ENCODE results near the gene GRB10.

Gene GRB10

DNA sequence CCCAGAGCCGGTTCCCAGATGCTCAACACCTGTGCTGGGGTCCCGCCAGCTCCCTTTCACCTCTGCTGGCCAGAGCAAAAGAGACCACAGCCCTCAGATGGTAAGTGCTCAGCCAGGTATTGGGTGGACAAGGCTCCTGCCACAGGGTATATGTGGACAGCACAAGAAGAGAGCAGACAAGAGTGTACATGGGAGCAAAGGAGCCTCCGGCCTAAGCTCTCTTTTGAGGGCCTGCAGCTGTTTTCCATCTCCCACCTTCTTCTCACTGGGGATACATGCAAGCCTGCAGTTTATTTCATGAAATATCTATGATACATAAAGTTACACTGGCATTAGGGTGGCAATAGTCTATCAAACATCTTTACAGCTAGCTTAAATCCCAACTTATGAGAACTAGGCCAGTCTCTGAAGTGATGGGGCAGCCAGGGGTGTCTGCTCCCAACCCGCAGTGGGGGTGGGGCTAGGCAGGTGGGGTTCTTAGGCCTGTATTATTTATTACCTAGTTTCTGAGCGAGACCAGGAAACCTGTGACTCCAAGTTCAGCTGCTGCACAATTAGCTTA, 167.1 kb downstream of the GRB10 start:
- no peak for TF ChIP-seq ZNF274 (IDR thresholded peaks at IDR 0.05; ENCODE audit: low read depth, low read length)
- no peak overlapping the region for H3K4me3 ChIP-seq (ENCODE audit: low read length)

DNA sequence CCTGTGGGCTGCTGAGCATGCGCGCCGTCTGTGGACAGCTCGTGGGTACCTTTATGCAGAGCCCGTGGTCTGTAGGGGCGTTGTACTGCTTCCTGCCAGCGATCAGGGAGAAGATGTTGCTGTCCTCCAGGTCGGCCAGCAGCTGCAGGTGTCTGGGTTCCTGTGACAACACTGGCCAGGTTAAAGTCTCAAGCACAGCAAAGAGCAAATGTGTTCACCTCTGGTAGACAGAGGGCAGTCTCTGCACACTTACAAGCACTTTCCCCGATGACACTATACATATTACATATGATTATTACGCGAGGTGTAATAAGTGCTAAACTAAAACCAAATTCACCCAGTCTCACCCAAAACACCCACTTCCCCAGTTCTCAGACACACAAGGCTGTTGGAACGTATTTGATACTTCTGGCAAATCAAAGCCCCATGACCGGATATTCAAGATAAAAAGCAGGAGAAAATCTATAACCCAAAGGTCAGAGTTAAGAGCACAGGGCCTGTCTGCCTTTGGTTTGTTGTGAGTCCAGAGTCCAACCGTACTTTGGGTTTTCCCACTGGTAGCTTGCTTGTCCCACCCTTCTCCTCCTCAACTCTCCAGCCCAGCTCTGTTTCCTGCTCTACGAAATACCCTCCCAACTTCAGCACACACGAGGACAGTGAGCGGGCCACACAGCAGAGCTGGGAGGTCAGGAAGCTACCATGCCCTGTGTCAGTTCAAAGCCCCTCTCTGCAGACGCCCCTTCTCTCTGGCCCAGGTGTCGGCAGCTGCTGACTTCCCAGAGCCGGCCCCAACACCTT, 167.8 kb downstream of the GRB10 start:
- TF ChIP-seq ZNF274 (IDR thresholded peaks at IDR 0.05; ENCODE audit: low read depth, low read length), result no peak
- H3K4me3 ChIP-seq (ENCODE audit: low read length), result no peak overlapping the region

DNA sequence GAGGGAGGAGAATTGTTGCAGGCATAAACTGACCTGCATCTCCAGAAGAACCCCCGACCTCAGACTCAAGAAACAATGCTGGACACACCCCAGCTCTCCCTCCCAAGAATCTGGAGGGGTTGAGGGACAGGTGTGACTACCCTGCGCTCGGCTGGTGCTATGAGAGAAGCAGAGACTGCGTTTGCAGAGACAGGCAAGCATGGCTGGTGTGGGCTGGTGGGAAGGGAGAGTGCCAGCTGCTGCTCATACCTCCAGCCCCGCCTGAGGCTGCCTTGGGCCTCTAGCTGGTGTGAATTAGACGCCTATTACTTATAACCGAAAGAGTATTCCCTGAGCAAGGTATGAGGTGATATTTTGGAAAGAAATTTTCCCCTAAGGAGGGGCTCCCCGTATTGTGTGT, 169.2 kb downstream of the GRB10 start:
- H3K4me3 ChIP-seq (ENCODE audit: low read length), result no peak overlapping the region
- no peak for TF ChIP-seq ZNF274 (IDR thresholded peaks at IDR 0.05; ENCODE audit: low read depth, low read length)

DNA sequence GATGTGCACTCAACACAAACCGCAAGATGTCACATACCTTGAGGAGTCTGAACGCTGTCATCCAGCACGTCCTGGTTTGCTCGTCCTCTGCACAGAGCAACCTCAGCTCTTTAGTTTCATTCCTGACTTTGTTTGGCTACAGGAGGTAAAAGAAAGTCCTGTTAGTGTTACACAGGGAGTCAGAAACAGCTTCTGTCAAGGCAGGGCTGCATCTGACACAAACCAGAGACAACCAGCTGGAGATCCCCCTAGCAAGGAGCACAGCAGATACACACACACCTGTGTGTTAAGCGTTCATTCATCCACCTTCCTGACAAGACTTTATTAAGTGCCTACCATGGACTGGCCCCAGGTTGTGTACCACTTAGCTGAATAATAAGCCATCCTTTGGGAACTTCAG, 170.0 kb downstream of the GRB10 start:
- TF ChIP-seq ZNF274 (IDR thresholded peaks at IDR 0.05; ENCODE audit: low read depth, low read length), result no peak
- H3K4me3 ChIP-seq (ENCODE audit: low read length), result no peak overlapping the region

DNA sequence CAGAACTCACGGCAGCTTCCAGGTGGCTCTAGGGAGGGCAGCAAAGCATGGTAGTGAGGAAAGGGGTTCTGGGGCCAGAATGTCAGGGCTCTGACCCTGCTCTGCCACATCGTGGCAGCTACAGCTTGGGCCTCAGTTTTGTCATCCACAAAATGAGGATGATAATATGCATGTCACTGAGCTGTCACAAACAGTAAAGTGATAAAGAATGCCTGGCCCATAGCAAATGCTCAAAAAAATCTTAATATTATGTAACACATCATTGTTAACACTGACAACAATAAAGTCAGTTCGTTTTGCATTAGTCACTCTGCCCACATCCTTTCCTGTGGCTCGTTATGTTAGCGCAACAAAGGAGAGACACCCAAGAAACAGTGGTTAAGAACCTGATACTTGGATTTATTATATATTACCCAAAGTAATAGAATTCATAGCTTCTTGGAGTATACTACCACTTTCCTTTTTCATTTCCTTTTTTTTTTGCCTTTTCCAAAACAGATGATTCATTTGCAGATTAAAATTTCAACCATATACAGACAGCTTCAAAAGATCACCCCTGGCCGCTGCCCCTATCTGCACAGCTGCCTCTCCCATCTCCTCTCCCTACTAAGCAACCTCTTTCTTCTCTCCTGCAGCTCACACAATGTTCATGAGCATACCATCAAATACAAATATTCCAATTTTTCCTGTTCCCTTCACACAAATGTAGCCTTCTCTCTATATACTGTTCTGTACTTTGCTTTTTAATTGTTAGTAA, 172.0 kb downstream of the GRB10 start:
- no peak overlapping the region for H3K4me3 ChIP-seq (ENCODE audit: low read length)
- no peak for TF ChIP-seq ZNF274 (IDR thresholded peaks at IDR 0.05; ENCODE audit: low read depth, low read length)

DNA sequence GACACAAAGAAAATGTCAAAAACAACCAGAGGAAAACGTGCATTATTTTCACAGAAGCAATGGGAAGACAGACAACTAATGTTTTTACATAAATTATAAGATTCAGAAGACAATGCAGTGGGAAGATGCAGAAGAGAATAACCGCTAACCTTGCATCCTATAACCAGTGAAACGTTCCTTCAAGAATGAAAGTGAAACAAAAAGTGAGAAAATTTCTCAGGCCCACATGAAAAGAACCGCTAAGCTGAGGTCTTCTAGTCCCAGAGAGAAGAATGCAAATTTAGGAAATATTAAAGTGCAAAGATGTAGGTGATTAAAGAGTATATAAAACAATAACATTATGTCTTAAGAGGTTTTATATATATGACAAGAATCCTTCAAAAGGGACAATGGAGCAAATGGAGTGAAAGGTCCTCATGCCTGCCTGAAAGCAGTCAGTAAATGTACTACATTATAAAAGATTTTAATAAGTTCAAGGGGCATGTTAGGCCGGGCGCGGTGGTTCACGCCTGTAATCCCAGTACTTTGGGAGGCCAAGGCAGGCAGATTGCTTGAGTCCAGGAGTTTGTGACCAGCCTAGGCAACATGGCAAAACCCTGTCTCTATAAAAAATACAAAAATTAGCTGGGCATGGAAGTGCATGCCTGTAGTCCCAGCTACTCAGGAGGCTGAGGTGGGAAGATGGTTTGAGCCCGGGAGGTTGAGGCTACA, 174.3 kb downstream of the GRB10 start:
- no peak overlapping the region for H3K4me3 ChIP-seq (ENCODE audit: low read length)
- TF ChIP-seq ZNF274 (IDR thresholded peaks at IDR 0.05; ENCODE audit: low read depth, low read length), result no peak

DNA sequence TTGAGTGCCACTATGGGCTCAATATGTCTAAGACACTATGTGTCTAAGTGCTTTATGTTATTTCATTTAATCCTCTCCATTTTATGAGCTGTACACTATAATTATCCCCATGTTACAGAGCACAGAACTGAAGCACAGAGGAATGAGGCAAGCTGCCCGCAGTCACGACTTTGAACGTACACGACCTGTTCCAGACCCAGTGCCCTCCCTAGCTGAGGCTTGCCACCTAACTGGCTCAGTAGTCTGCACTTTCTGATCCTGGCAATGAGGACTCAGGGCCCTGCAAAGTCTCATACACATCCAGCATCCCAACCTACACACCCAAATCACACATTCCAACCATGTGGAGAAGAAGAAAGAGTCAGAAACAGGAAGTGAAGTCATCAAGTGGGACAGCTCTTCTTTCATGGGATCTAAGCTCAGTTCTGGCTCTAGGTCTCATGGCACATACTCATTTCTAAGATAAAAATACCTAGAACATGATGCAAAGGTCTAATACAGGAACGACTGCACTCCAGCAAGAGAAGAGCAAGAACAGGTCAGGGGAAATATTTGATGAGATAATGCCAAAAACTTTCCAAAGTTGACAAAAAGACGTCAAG, 175.1 kb downstream of the GRB10 start:
- no peak overlapping the region for H3K4me3 ChIP-seq (ENCODE audit: low read length)
- no peak for TF ChIP-seq ZNF274 (IDR thresholded peaks at IDR 0.05; ENCODE audit: low read depth, low read length)

DNA sequence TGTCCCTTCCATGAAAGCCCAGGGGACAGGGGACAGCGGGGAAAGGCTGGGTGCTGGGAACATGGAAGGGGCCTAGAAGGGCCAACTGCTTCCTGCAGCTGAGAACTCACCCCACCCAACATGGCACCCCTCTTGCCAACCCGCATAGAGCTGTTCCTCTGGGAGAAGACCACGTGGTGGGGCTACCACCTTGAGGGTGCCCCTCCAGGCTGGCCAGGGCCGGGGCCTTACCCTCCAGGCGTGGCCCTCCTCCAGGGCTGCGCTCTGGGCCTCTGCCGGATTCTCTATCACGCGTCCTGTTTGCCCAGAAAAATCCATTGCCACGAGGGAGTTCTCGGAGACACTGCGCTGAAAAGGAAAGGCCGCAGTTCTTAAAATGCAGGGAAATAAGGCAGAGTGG, 177.6 kb downstream of the GRB10 start:
- no peak overlapping the region for H3K4me3 ChIP-seq (ENCODE audit: low read length)
- no peak for TF ChIP-seq ZNF274 (IDR thresholded peaks at IDR 0.05; ENCODE audit: low read depth, low read length)

DNA sequence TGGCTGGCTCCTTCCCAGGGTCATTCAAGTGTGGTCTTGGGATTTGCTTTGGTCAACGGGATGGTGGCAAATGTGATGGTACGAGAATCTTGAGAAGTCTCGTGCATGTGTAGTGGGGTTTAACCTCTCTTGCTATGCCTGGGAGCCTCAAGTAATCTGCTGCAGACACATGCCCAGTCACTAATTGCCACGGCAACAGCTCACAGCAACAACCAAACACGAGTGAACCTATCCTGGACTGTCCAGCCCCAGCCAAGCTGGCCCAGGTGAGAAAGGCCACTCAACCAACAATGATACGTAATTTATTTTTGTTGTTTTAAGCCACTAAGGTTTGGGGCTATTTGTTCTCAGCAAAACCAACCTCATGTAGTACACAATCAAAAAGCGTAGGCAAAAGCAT, 179.4 kb downstream of the GRB10 start:
- H3K4me3 ChIP-seq (ENCODE audit: low read length), result no peak overlapping the region
- TF ChIP-seq ZNF274 (IDR thresholded peaks at IDR 0.05; ENCODE audit: low read depth, low read length), result no peak

DNA sequence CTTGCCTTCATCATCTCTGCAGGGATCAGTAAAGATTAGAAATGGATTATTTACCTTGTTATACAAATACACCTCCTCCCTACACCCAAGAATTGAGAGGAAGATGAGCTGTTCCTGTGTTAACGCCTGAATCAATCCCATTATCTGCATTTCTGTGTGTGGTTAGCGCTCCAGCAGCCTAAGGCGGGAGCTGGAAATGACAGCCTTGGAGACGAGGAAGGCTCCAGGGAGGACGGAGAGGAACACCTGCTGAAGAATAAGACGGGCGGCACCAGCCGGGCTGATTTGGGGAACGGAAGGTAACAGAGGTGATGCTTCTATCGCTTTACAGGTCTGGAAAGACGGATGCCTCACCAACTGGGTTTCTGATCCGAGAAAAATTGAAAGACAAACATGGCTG, 183.3 kb downstream of the GRB10 start:
- TF ChIP-seq ZNF274 (IDR thresholded peaks at IDR 0.05; ENCODE audit: low read depth, low read length), result no peak
- H3K4me3 ChIP-seq (ENCODE audit: low read length), result no peak overlapping the region

DNA sequence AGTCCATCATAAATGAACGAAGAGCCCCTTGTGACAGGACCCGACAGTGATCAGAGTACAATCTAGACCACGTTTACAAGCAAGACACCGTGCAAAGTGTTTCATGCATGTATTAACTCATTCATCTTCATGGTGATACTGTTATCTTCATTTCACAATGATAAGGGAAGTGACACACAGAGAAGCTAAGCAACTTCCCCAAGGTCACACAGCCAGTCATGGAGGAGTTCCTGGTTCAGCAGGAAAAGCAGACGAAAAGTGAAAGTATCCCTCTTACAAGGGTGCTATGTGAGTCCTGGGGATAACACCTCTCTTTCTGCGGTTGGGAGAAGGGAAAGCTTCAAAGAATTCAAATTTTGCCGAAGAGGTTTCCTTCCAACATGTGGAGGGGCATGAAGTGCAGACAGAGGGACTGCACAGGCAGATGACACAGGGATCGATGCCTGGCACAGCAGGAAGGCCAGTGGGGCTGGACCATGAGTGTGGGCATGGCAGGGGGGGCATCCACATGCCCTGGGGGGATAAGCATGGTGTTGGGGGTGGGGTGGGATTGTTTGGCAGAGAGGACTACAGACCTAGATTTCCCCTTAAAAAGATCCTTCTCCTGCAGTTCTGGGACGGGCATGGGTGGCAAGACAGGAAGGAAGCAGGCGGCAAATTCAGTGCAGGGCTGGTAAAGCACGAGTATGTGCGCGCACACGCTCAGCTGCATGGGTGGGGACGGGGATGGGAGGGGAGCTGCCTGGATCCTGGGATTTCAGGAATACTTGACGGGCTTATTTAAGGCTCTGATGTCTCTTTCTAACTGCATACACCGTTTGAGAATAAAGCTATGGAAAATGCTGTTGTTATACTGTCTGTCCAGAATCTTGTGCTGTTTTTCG, 184.0 kb downstream of the GRB10 start:
- TF ChIP-seq ZNF274 (IDR thresholded peaks at IDR 0.05; ENCODE audit: low read depth, low read length), result no peak
- no peak overlapping the region for H3K4me3 ChIP-seq (ENCODE audit: low read length)

DNA sequence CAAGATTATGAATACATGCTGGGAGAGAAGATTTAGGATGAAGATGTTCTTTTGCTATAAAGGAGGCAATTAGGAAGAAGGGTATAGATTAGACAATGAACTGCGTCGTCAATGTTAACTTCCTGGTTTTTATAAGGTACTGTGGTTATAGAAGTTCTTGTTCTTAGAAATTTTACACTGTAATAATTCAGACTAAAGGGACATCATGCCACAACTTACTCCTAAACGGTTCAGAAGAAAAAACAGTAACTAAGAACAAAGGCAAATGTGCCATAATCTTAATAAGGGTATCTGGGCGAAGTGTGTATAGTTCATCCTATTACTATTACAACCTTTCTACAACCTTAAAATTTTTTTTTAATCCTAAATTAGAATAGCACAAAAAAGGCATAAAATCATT, 186.2 kb downstream of the GRB10 start:
- TF ChIP-seq ZNF274 (IDR thresholded peaks at IDR 0.05; ENCODE audit: low read depth, low read length), result no peak

DNA sequence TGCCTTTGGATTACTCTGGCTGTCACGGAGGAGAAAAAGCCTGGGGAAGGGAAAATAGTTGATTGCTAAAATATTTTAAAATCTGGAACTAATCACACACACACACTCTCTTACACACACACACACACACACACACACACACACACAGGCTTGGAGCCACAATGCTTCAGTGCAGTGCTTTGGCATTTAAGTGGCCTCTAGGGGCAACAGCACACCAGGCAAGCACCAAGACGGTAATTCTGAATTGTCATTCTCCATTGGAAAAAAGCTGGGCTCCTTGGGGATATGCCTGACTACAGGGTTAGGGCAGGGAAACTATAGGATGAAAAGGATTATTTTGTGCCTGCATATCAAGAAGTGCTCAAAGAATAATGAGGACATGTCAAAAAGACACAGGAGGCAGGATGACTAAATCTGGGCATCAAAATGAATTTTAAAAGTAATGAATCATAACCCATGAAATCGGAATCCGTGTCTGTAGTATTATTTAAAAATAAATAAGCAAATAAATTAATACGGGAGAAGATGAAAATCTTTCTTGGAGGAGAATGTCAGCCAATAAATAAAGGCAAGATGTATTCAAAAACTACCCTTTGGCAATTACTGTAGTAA, 187.1 kb downstream of the GRB10 start:
- TF ChIP-seq ZNF274 (IDR thresholded peaks at IDR 0.05; ENCODE audit: low read depth, low read length), result no peak
- no peak overlapping the region for H3K4me3 ChIP-seq (ENCODE audit: low read length)

More for the DNA sequence above, 186.2 kb downstream of the GRB10 start:
- no peak overlapping the region for H3K4me3 ChIP-seq (ENCODE audit: low read length)
